Measurements from ENCODE around the gene ZBTB42.

GRCh38 chr14:104752423-104752734 is 48.5 kb upstream of the ZBTB42 start:
- peak; percentile 66; the same call in 1 of the 2 replicates for TF ChIP-seq POLR2AphosphoS5 (IDR thresholded peaks at IDR 0.05; ENCODE audit: borderline replicate concordance, low read depth, low read length)
- TF ChIP-seq EZH2 (IDR thresholded peaks at IDR 0.05): no peak
- TF ChIP-seq FOXP2 (optimal IDR thresholded peaks at IDR 0.05; ENCODE audit: control extremely low read depth, extremely low read length, insufficient read depth): no peak

All from SK-N-MC (cell line).